ENCODE results near the gene CENPT.

The CENPT gene

DNA sequence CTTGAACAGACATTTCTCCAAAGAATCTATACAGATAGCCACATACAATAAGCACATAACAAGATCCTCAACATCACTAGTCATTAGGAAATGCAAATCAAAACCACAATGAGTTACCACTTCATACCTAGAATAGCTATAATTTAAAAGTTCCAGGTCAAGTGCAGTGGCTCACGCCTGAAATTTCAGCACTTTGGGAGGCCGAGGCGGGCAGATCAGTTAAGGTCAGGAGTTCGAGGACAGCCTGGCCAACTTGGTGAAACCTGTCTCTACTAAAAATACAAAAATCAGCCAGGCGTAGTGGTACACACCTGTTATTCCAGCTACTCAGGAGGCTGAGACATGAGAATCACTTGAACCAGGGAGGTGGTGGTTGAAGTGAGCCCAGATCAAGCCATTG, 61.0 kb downstream of the CENPT start:
- Histone ChIP-seq H3K4me1 (ENCODE audit: control insufficient read depth, insufficient read depth, low read length, unreplicated experiment) (no peaks in the 10 kb centered on the region), H2AFZ (ENCODE audit: low read length, unreplicated experiment) (no peak overlapping the region), H3K27ac (ENCODE audit: low read depth, low read length) (no peak overlapping the region), H3K79me2 (ENCODE audit: control insufficient read depth, insufficient read depth, low read length, unreplicated experiment) (no peaks in the 10 kb centered on the region), H3K4me3 (ENCODE audit: low read depth, low read length) (no peak overlapping the region), H3K36me3 (ENCODE audit: insufficient read depth, low read length) (no peaks in the 10 kb centered on the region), H3K27me3 (ENCODE audit: insufficient read depth, low read length) (no peaks in the 10 kb centered on the region)

DNA sequence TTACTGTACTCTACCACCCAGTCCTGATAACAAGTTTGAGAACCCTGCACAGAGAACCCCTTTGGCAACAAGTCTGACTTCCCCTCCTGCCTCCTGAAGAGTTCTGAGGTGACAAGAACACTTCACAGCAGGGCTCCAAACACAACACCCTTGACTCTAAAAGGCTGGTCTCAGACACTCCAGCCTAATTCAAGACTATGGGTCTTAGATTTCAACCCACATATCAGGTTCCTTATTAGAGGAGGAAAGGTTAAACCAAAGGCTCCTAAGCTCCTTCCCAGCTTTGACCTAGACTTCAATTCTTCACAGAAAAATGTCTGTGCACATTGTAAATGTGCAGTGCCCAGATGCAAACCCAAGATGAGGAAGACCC, 64.2 kb downstream of the CENPT start:
- Histone ChIP-seq H3K27me3 (ENCODE audit: insufficient read depth, low read length) (no peaks in the 10 kb centered on the region), H2AFZ (ENCODE audit: low read length, unreplicated experiment) (no peak overlapping the region), H3K36me3 (ENCODE audit: insufficient read depth, low read length) (no peaks in the 10 kb centered on the region), H3K27ac (ENCODE audit: low read depth, low read length) (no peak overlapping the region), H3K79me2 (ENCODE audit: control insufficient read depth, insufficient read depth, low read length, unreplicated experiment) (no peaks in the 10 kb centered on the region), H3K4me1 (ENCODE audit: control insufficient read depth, insufficient read depth, low read length, unreplicated experiment) (no peaks in the 10 kb centered on the region), H3K4me3 (ENCODE audit: low read depth, low read length) (no peak overlapping the region)

GRCh38 chr16:67782567-67783352, 64.7 kb downstream of the CENPT start:
- Histone ChIP-seq H3K4me3 (ENCODE audit: low read depth, low read length) (no peak overlapping the region), H3K79me2 (ENCODE audit: control insufficient read depth, insufficient read depth, low read length, unreplicated experiment) (no peaks in the 10 kb centered on the region), H3K27me3 (ENCODE audit: insufficient read depth, low read length) (no peaks in the 10 kb centered on the region), H3K27ac (ENCODE audit: low read depth, low read length) (no peak overlapping the region), H2AFZ (ENCODE audit: low read length, unreplicated experiment) (no peak overlapping the region), H3K4me1 (ENCODE audit: control insufficient read depth, insufficient read depth, low read length, unreplicated experiment) (no peaks in the 10 kb centered on the region), H3K36me3 (ENCODE audit: insufficient read depth, low read length) (no peaks in the 10 kb centered on the region)

- no peaks in the 10 kb centered on the region for H3K27me3 ChIP-seq (ENCODE audit: insufficient read depth, low read length)
- H3K36me3 ChIP-seq (ENCODE audit: insufficient read depth, low read length), result no peaks in the 10 kb centered on the region
- H2AFZ ChIP-seq (ENCODE audit: low read length, unreplicated experiment), result no peak overlapping the region
- H3K79me2 ChIP-seq (ENCODE audit: control insufficient read depth, insufficient read depth, low read length, unreplicated experiment), result no peaks in the 10 kb centered on the region
- H3K4me1 ChIP-seq (ENCODE audit: control insufficient read depth, insufficient read depth, low read length, unreplicated experiment), result no peaks in the 10 kb centered on the region
- H3K4me3 ChIP-seq (ENCODE audit: low read depth, low read length), result no peak overlapping the region
- no peak overlapping the region for H3K27ac ChIP-seq (ENCODE audit: low read depth, low read length)
Observed at GRCh38 chr16:67781565-67781921, 66.0 kb downstream of the CENPT start.

GRCh38 chr16:67780847-67781564, 66.5 kb downstream of the CENPT start:
- Histone ChIP-seq H3K27me3 (ENCODE audit: insufficient read depth, low read length) (no peaks in the 10 kb centered on the region), H3K79me2 (ENCODE audit: control insufficient read depth, insufficient read depth, low read length, unreplicated experiment) (no peaks in the 10 kb centered on the region), H2AFZ (ENCODE audit: low read length, unreplicated experiment) (no peak overlapping the region), H3K4me1 (ENCODE audit: control insufficient read depth, insufficient read depth, low read length, unreplicated experiment) (no peaks in the 10 kb centered on the region), H3K27ac (ENCODE audit: low read depth, low read length) (no peak overlapping the region), H3K36me3 (ENCODE audit: insufficient read depth, low read length) (no peaks in the 10 kb centered on the region), H3K4me3 (ENCODE audit: low read depth, low read length) (no peak overlapping the region)

GRCh38 chr16:67779256-67780014, 68.1 kb downstream of the CENPT start:
- Histone ChIP-seq H3K4me1 (ENCODE audit: control insufficient read depth, insufficient read depth, low read length, unreplicated experiment) (no peaks in the 10 kb centered on the region), H3K36me3 (ENCODE audit: insufficient read depth, low read length) (no peaks in the 10 kb centered on the region), H3K4me3 (ENCODE audit: low read depth, low read length) (no peak overlapping the region), H2AFZ (ENCODE audit: low read length, unreplicated experiment) (no peak overlapping the region), H3K27ac (ENCODE audit: low read depth, low read length) (no peak overlapping the region), H3K27me3 (ENCODE audit: insufficient read depth, low read length) (no peaks in the 10 kb centered on the region), H3K79me2 (ENCODE audit: control insufficient read depth, insufficient read depth, low read length, unreplicated experiment) (peaks cover 2% of the 10 kb centered on the region)

All from ACC112 (cell line).